ENCODE results near the gene SORCS1. TPM values are rescaled to one million over a fixed set of nuclear protein-coding genes. Genes with fewer than 3 reads are reported as not detected.

Gene SORCS1
- total and polyA plus RNA-seq, 4 donors = 0.04 to 3.5 (median 0.05) TPM

DNA sequence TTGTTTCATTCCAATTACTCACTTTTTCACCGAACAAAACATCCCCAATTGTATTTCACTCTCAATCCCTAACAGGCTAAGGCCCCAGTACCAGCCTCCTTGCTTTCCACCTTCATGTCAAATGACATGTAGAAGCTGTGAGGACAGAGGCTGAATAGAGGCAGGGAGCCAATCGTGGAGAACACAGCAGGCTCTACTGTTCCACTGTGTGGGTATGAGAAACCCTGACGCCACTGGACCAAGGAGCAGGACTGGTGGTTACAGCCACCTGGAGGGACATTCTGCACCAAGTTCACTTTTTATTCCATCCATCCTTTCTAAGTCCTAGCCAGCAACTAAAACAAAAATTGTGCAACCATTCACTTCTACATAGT is 502.8 kb downstream of the SORCS1 start:
- Histone ChIP-seq H3K36me3 (ENCODE audit: control insufficient read depth in 4 of 4, insufficient read depth in 4 of 4, low read length in 4 of 4) (no peaks in the 10 kb centered on the region), H3K4me3 (no peak overlapping the region), H3K27me3 (ENCODE audit: control insufficient read depth in 3 of 3, insufficient read depth in 3 of 3, low read length in 2 of 3) (no peaks in the 10 kb centered on the region), H3K9ac (ENCODE audit: insufficient read depth in 1 of 2, low read length in 2 of 2) (no peak overlapping the region), H3K27ac (ENCODE audit: low read depth in 1 of 2, low read length in 1 of 2) (no peak overlapping the region), H3K9me3 (ENCODE audit: control insufficient read depth in 4 of 4, insufficient read depth in 3 of 4, low read length in 3 of 4) (no peaks in the 10 kb centered on the region), H3K4me1 (ENCODE audit: control insufficient read depth in 5 of 5, insufficient read depth in 5 of 5, low read length in 5 of 5) (no peaks in the 10 kb centered on the region)
- 82 to 97% methylated on average over 3 of the region's 3 CpGs for WGBS, 2 donors
- TF ChIP-seq, protein P1, sequence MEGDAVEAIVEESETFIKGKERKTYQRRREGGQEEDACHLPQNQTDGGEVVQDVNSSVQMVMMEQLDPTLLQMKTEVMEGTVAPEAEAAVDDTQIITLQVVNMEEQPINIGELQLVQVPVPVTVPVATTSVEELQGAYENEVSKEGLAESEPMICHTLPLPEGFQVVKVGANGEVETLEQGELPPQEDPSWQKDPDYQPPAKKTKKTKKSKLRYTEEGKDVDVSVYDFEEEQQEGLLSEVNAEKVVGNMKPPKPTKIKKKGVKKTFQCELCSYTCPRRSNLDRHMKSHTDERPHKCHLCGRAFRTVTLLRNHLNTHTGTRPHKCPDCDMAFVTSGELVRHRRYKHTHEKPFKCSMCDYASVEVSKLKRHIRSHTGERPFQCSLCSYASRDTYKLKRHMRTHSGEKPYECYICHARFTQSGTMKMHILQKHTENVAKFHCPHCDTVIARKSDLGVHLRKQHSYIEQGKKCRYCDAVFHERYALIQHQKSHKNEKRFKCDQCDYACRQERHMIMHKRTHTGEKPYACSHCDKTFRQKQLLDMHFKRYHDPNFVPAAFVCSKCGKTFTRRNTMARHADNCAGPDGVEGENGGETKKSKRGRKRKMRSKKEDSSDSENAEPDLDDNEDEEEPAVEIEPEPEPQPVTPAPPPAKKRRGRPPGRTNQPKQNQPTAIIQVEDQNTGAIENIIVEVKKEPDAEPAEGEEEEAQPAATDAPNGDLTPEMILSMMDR (IDR thresholded peaks at IDR 0.05; ENCODE audit: control extremely low read depth, extremely low read depth) = no peak
- ATAC-seq (ENCODE audit: insufficient read depth, low FRiP score) (no peak), DNase-seq (no peak)

DNA sequence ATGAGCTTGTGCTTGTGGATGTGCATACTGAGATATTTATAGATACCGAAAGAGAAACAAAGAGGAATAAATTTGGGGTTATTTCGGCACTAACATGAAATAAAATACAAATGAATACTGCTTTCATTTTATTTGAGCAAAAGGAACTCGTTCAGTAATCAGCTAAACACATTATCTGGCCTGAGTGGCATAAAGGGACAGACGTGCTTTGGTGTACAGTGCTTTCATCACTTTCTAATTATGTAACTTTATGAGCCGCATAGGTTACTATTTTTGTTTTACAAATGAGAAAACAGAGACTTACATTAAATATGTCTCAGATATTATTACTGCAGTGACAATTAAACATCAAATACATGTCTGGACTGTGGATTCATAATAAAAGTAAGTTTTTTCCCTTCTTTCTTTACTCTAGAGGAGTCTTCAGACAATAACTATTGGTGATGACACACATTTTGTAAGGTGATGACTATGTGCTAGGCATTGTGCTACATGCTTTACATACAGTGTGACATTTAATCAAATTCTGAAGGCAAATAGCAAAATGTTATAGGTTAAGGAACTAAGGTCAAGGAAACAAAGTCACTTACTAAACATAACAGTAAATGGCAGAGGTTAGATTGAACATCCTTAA is 503.3 kb downstream of the SORCS1 start:
- Histone ChIP-seq H3K27ac (ENCODE audit: low read depth in 1 of 2, low read length in 1 of 2) (no peak overlapping the region), H3K4me3 (no peak overlapping the region), H3K36me3 (ENCODE audit: control insufficient read depth in 4 of 4, insufficient read depth in 4 of 4, low read length in 4 of 4) (no peaks in the 10 kb centered on the region), H3K9ac (ENCODE audit: insufficient read depth in 1 of 2, low read length in 2 of 2) (no peak overlapping the region), H3K9me3 (ENCODE audit: control insufficient read depth in 4 of 4, insufficient read depth in 3 of 4, low read length in 3 of 4) (no peaks in the 10 kb centered on the region), H3K27me3 (ENCODE audit: control insufficient read depth in 3 of 3, insufficient read depth in 3 of 3, low read length in 2 of 3) (no peaks in the 10 kb centered on the region), H3K4me1 (ENCODE audit: control insufficient read depth in 5 of 5, insufficient read depth in 5 of 5, low read length in 5 of 5) (no peaks in the 10 kb centered on the region)
- WGBS, 2 donors = 75 to 82% methylated on average over 5 of the region's 5 CpGs
- TF ChIP-seq, protein P1 (IDR thresholded peaks at IDR 0.05; ENCODE audit: control extremely low read depth, extremely low read depth) = no peak
- no peak for ATAC-seq (ENCODE audit: insufficient read depth, low FRiP score)
- DNase-seq = no peak

DNA sequence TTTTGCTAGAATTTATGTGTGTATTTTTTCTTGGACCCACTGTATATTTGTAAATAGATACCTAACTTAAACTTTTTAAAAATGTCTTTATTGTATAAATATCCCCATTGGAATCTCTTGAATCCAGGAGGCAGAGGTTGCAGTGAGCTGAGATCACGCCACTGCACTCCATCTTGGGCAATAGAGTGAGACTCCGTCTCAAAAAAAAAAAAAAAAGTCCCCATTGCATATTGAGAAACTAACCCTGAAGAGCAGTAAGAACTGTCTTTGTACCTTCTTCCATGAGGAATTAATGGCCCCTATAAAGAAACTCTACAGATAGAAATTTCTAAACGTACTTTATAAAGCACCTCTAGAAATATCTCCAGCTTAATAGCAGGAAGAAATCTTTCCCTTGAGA is 504.0 kb downstream of the SORCS1 start:
- TF ChIP-seq, protein P1 (IDR thresholded peaks at IDR 0.05; ENCODE audit: control extremely low read depth, extremely low read depth) = no peak
- 76 to 77% methylated on average over 3 of the region's 3 CpGs for WGBS, 2 donors

GRCh38 chr10:106655636-106656035 is 508.9 kb downstream of the SORCS1 start:
- H3K9me3 ChIP-seq (ENCODE audit: control insufficient read depth in 4 of 4, insufficient read depth in 3 of 4, low read length in 3 of 4) = no peaks in the 10 kb centered on the region
- no peaks in the 10 kb centered on the region for H3K4me1 ChIP-seq (ENCODE audit: control insufficient read depth in 5 of 5, insufficient read depth in 5 of 5, low read length in 5 of 5)
- H3K36me3 ChIP-seq (ENCODE audit: control insufficient read depth in 4 of 4, insufficient read depth in 4 of 4, low read length in 4 of 4) = no peaks in the 10 kb centered on the region
- DNase-seq = no peak
- no peak for ATAC-seq (ENCODE audit: insufficient read depth, low FRiP score)
- TF ChIP-seq, protein P1 (IDR thresholded peaks at IDR 0.05; ENCODE audit: control extremely low read depth, extremely low read depth) = no peak
- H3K27ac ChIP-seq (ENCODE audit: low read depth in 1 of 2, low read length in 1 of 2) = no peak overlapping the region
- 94 to 95% methylated on average over 3 of the region's 3 CpGs for WGBS, 2 donors
- no peak overlapping the region for H3K9ac ChIP-seq (ENCODE audit: insufficient read depth in 1 of 2, low read length in 2 of 2)
- H3K4me3 ChIP-seq = no peak overlapping the region
- no peaks in the 10 kb centered on the region for H3K27me3 ChIP-seq (ENCODE audit: control insufficient read depth in 3 of 3, insufficient read depth in 3 of 3, low read length in 2 of 3)

More for the DNA sequence above, 504.0 kb downstream of the SORCS1 start:
- no peaks in the 10 kb centered on the region for H3K27me3 ChIP-seq (ENCODE audit: control insufficient read depth in 3 of 3, insufficient read depth in 3 of 3, low read length in 2 of 3)
- H3K36me3 ChIP-seq (ENCODE audit: control insufficient read depth in 4 of 4, insufficient read depth in 4 of 4, low read length in 4 of 4) = no peaks in the 10 kb centered on the region
- H3K4me1 ChIP-seq (ENCODE audit: control insufficient read depth in 5 of 5, insufficient read depth in 5 of 5, low read length in 5 of 5) = no peaks in the 10 kb centered on the region
- no peak overlapping the region for H3K4me3 ChIP-seq
- no peak overlapping the region for H3K27ac ChIP-seq (ENCODE audit: low read depth in 1 of 2, low read length in 1 of 2)
- DNase-seq (no peak), ATAC-seq (ENCODE audit: insufficient read depth, low FRiP score) (no peak)
- no peaks in the 10 kb centered on the region for H3K9me3 ChIP-seq (ENCODE audit: control insufficient read depth in 4 of 4, insufficient read depth in 3 of 4, low read length in 3 of 4)
- H3K9ac ChIP-seq (ENCODE audit: insufficient read depth in 1 of 2, low read length in 2 of 2) = no peak overlapping the region

Data from lung (tissue), 12 donors.